IPS-20b (cell line): ENCODE results near the gene SMAD3.
A peak's percentile ranks its signal among the peaks of the same experiment; 100 is the strongest.

Source experiments
- H3K27ac ChIP-seq: one replicate; pipeline ENCODE4 v1.5.1; 2013; ENCODE audit warnings: low read length
- H3K27me3 ChIP-seq: 2 replicates; pipeline ENCODE4 v1.6.1; 2013; ENCODE audit warnings: mild to moderate bottlenecking, low read length, inconsistent platforms; ENCODE audit not compliant: insufficient read depth
- H3K36me3 ChIP-seq: 2 replicates; pipeline ENCODE4 v1.6.1; 2013; ENCODE audit warnings: low read depth, mild to moderate bottlenecking, inconsistent platforms, low read length, moderate library complexity; ENCODE audit not compliant: insufficient read depth
- H3K4me1 ChIP-seq: 2 replicates; pipeline ENCODE4 v1.6.1; 2013; ENCODE audit warnings: mild to moderate bottlenecking, control low read depth, inconsistent platforms, low read length, moderate library complexity; ENCODE audit not compliant: insufficient read depth
- H3K4me3 ChIP-seq: 2 replicates; pipeline ENCODE4 v1.5.1; 2013; ENCODE audit warnings: mild to moderate bottlenecking, low read length, inconsistent platforms
- H3K9ac ChIP-seq: 2 replicates; pipeline ENCODE4 v1.6.1; 2013; ENCODE audit warnings: low read depth, mild to moderate bottlenecking, inconsistent platforms, low read length, moderate library complexity
- H3K9me3 ChIP-seq: 2 replicates; pipeline ENCODE4 v1.6.1; 2013; ENCODE audit warnings: mild to moderate bottlenecking, low read depth, low read length, inconsistent platforms; ENCODE audit not compliant: insufficient read depth

The SMAD3 gene

GRCh38 chr15:67161412-67161811 is 96.0 kb downstream of the SMAD3 start:
- H3K4me1 ChIP-seq = peaks cover 17% of the 10 kb centered on the region
- no peaks in the 10 kb centered on the region for H3K36me3 ChIP-seq
- peaks cover 4% of the 10 kb centered on the region; the same call in 1 of the 2 replicates for H3K27me3 ChIP-seq
- H3K27ac ChIP-seq = no peak overlapping the region
- no peak overlapping the region for H3K4me3 ChIP-seq
- H3K9ac ChIP-seq = no peak overlapping the region
- no peaks in the 10 kb centered on the region; the same call in 1 of the 2 replicates for H3K9me3 ChIP-seq

GRCh38 chr15:67161881-67162280 is 96.5 kb downstream of the SMAD3 start:
- Histone ChIP-seq H3K27ac (no peak overlapping the region), H3K9ac (no peak overlapping the region)

DNA sequence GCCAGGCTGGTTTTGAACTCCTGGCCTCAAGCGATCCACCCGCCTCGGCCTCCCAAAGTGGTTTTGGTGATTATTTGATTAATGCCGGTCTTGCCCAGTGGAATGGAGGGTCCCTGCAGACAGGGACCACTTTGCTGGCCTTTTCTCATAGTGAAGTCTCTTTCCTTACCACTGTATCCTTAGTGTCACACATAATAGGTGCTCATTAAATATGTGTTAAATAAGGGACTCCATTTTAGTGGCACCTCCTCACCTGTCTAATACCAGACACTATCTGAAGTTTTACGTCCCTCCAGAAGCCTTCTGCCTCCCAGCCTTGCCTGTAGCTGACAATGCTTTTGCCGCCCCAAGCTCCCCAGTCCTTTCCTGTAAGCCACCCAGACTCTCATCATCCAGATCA is 97.8 kb downstream of the SMAD3 start:
- H3K36me3 ChIP-seq = 0 out of 2 replicates have a peak, but pooled peaks cover under 1% of the 10 kb centered on the region
- peaks cover 20% of the 10 kb centered on the region for H3K4me1 ChIP-seq
- H3K9me3 ChIP-seq = no peaks in the 10 kb centered on the region
- no peak overlapping the region for H3K27ac ChIP-seq
- H3K9ac ChIP-seq = no peak overlapping the region
- no peak overlapping the region for H3K4me3 ChIP-seq
- H3K27me3 ChIP-seq = peaks cover 4% of the 10 kb centered on the region; the same call in 1 of the 2 replicates

More at GRCh38 chr15:67161881-67162280, 96.5 kb downstream of the SMAD3 start:
- Histone ChIP-seq H3K36me3 (no peaks in the 10 kb centered on the region), H3K27me3 (peaks cover 4% of the 10 kb centered on the region; the same call in 1 of the 2 replicates), H3K4me1 (peaks cover 20% of the 10 kb centered on the region), H3K9me3 (no peaks in the 10 kb centered on the region), H3K4me3 (no peak overlapping the region)

DNA sequence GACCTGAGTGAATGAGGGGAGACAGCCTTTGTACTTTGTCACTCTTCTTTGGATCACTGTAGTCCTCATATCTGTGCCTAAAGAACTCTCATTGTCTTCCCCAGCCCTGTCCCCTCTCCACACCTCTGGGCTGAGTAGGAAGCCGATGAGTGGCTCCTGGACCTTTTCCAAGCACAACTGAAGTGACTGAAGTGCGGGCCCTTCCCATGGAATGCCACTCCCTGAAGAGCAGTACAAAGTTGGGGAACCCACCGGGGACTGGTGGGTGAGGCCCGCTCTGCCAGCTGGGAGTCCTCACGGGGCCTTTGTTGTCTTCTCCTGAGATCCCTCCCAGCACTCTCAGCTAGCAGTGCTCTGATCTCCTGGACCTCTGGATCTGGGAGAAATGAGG is 99.0 kb downstream of the SMAD3 start:
- H3K4me1 ChIP-seq = peaks cover 20% of the 10 kb centered on the region
- no peak overlapping the region for H3K27ac ChIP-seq
- no peak overlapping the region for H3K4me3 ChIP-seq
- H3K27me3 ChIP-seq = peaks cover 4% of the 10 kb centered on the region; the same call in 1 of the 2 replicates
- no peak overlapping the region for H3K9ac ChIP-seq
- no peaks in the 10 kb centered on the region for H3K9me3 ChIP-seq
- 0 out of 2 replicates have a peak, but pooled peaks cover 4% of the 10 kb centered on the region for H3K36me3 ChIP-seq

DNA sequence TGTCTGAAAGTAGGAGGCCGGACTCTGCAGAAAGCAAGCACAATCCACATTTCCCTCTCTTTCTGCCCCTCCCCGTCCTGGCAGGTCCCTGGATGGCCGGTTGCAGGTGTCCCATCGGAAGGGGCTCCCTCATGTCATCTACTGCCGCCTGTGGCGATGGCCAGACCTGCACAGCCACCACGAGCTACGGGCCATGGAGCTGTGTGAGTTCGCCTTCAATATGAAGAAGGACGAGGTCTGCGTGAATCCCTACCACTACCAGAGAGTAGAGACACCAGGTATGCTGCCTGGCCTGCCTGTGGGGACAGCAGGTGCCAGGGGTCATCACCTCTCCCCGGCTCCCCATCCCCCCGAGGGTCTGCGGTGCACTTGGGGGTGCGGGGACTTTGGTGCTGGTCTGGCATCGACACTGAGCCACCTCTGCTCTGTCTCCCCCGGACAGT is 99.4 kb downstream of the SMAD3 start:
- H3K4me1 ChIP-seq = peaks cover 20% of the 10 kb centered on the region
- no peak overlapping the region for H3K27ac ChIP-seq

GRCh38 chr15:67165254-67166253 is 100.2 kb downstream of the SMAD3 start:
- peaks cover 4% of the 10 kb centered on the region; the same call in 1 of the 2 replicates for H3K27me3 ChIP-seq
- peaks cover 20% of the 10 kb centered on the region for H3K4me1 ChIP-seq

More for the DNA sequence above, 99.4 kb downstream of the SMAD3 start:
- peaks cover 4% of the 10 kb centered on the region; the same call in 1 of the 2 replicates for H3K36me3 ChIP-seq
- H3K4me3 ChIP-seq = no peak overlapping the region
- peaks cover 4% of the 10 kb centered on the region; the same call in 1 of the 2 replicates for H3K27me3 ChIP-seq
- H3K9ac ChIP-seq = no peak overlapping the region
- H3K9me3 ChIP-seq = no peaks in the 10 kb centered on the region

DNA sequence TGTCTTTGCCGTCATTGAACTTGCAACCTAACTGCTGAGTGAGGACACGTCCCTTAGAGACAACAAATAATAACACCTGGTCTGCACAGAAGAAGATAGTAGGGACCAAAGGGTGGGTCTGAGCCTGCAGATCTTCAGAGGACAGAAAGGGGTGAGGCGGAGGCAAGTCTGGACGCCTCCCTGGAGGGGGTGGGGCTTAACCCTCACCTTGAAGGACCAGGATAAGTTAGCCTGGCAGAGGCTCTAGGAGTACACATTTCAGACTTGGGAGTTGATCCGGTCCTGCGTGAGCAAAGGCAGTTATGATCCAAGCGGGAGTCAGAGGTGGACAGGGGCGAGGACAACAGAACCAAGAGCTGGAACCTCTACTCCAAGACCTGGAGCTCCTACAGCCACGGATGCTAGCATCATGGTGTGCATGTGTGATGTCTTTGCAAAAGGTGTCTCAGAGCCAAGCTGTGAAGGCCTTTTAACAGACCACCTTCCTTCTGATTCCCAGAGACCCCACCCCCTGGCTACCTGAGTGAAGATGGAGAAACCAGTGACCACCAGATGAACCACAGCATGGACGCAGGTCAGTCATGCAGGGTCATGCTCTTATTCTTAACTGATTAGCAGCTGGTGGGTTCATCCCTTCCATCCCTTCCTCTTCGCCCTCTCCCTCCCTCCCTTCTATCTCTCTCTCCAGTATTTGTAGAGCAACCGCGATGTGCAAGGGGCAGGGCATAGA is 101.0 kb downstream of the SMAD3 start:
- H3K4me1 ChIP-seq = peaks cover 20% of the 10 kb centered on the region
- H3K27me3 ChIP-seq = peaks cover 4% of the 10 kb centered on the region; the same call in 1 of the 2 replicates
- H3K27ac ChIP-seq = no peak overlapping the region
- H3K4me3 ChIP-seq = peak overlapping the region; percentile 16; the same call in 1 of the 2 replicates
- peaks cover 9% of the 10 kb centered on the region for H3K36me3 ChIP-seq
- H3K9me3 ChIP-seq = no peaks in the 10 kb centered on the region
- no peak overlapping the region for H3K9ac ChIP-seq

More at GRCh38 chr15:67165254-67166253, 100.2 kb downstream of the SMAD3 start:
- Histone ChIP-seq H3K9ac (no peak overlapping the region; the same call in 1 of the 2 replicates), H3K9me3 (no peaks in the 10 kb centered on the region), H3K4me3 (peak overlapping the region; percentile 16; the same call in 1 of the 2 replicates), H3K27ac (no peak overlapping the region), H3K36me3 (peaks cover 8% of the 10 kb centered on the region)

- peaks cover 4% of the 10 kb centered on the region; the same call in 1 of the 2 replicates for H3K27me3 ChIP-seq
- H3K27ac ChIP-seq = no peak overlapping the region
- H3K4me3 ChIP-seq = no peak overlapping the region
- no peak overlapping the region for H3K9ac ChIP-seq
- H3K9me3 ChIP-seq = no peaks in the 10 kb centered on the region
- peaks cover 10% of the 10 kb centered on the region for H3K36me3 ChIP-seq
- peaks cover 20% of the 10 kb centered on the region for H3K4me1 ChIP-seq
Observed at GRCh38 chr15:67167091-67167490, 101.7 kb downstream of the SMAD3 start.

GRCh38 chr15:67168694-67169093 is 103.3 kb downstream of the SMAD3 start:
- Histone ChIP-seq H3K4me1 (peaks cover 20% of the 10 kb centered on the region), H3K9me3 (no peaks in the 10 kb centered on the region), H3K36me3 (peaks cover 13% of the 10 kb centered on the region), H3K9ac (no peak overlapping the region), H3K27me3 (peaks cover 4% of the 10 kb centered on the region; the same call in 1 of the 2 replicates), H3K4me3 (no peak overlapping the region), H3K27ac (no peak overlapping the region)

DNA sequence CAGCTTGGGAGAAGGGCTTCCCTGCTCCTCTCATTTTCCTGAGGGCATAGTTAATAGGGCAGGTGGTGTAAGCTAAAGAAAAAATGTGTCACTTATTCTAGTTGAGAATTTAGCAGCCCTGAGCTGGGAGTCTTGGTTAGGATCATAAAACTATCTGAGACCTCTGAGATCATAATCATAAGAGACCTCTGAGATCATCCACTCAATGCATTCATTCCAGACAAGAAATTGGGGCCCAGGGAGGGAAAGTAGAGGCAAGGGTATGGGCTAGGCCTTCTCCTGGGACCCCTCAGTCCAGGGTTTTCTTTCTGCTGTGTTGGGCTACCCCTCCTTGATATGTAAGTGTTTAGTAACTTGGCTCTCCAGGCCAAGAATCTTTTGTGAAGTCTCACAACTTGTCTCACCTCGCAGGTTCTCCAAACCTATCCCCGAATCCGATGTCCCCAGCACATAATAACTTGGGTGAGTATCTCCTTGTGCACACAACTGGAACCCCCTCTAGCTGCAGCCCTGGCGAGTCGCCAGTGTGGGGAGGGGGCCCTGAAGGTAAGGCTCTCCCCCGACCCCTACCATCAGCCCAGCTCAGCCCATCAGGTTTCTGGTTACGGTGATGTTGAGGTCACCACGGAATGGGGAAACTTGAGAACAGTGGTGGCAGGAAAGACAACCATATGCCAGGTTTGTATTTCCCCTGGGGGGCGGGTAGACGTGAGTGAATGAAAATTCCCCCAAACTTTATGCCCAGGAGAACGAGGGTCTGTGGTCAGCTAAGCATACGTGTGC is 104.9 kb downstream of the SMAD3 start:
- H3K9me3 ChIP-seq = no peaks in the 10 kb centered on the region
- H3K27ac ChIP-seq = no peak overlapping the region
- H3K27me3 ChIP-seq = no peaks in the 10 kb centered on the region
- H3K36me3 ChIP-seq = peaks cover 13% of the 10 kb centered on the region
- no peak overlapping the region for H3K4me3 ChIP-seq
- peaks cover 13% of the 10 kb centered on the region for H3K4me1 ChIP-seq
- H3K9ac ChIP-seq = no peak overlapping the region

- Histone ChIP-seq H3K4me1 (peaks cover 11% of the 10 kb centered on the region), H3K9ac (no peak overlapping the region), H3K27ac (no peak overlapping the region)
Observed at GRCh38 chr15:67171471-67171870, 106.1 kb downstream of the SMAD3 start.

More at GRCh38 chr15:67171471-67171870, 106.1 kb downstream of the SMAD3 start:
- no peaks in the 10 kb centered on the region for H3K27me3 ChIP-seq
- H3K36me3 ChIP-seq = peaks cover 13% of the 10 kb centered on the region
- no peaks in the 10 kb centered on the region for H3K9me3 ChIP-seq
- H3K4me3 ChIP-seq = no peak overlapping the region
